Adrenal gland (tissue), 12 donors: ENCODE measurements around the gene NTF3. TPM values are rescaled to one million over a fixed set of nuclear protein-coding genes. Genes with fewer than 3 reads are reported as not detected.

Experiments used
- DNase-seq, 7 donors: peaks; one replicate each; pipeline ENCODE4 v3.0.0-alpha.2; 2019 to 2020
- H3K27ac ChIP-seq, 5 donors: fragments of 200-600 bp; sonication (generic) in 4 of 5; 1 replicate in 3 of 5; 2 replicates in 2 of 5; pipeline versions ENCODE4 v1.5.1 to v1.8.0; 2016 to 2020; ENCODE audit warnings: mild to moderate bottlenecking in 1 of 5
- H3K27me3 ChIP-seq: fragments of 200-600 bp; 2 replicates; pipeline ENCODE4 v1.8.0; 2021
- H3K36me3 ChIP-seq, 2 donors: fragments of 200-600 bp; replicated peaks in 1 of 2; 1 replicate in 1 of 2; 2 replicates in 1 of 2; pipeline versions ENCODE4 v1.5.1 to v1.8.0; 2018 to 2022
- H3K4me1 ChIP-seq, 2 donors: fragments of 200-600 bp; replicated peaks in 1 of 2; 1 replicate in 1 of 2; 2 replicates in 1 of 2; pipeline versions ENCODE4 v1.5.1 to v1.8.0; 2018 to 2021
- H3K4me3 ChIP-seq, 4 donors: fragments of 200-600 bp; sonication (generic) in 3 of 4; one replicate each; pipeline ENCODE4 v1.5.1; 2016 to 2018
- H3K9me3 ChIP-seq, 3 donors: fragments of 200-600 bp; sonication (generic) in 1 of 3; replicated peaks in 1 of 3; 1 replicate in 2 of 3; 2 replicates in 1 of 3; pipeline versions ENCODE4 v1.5.1 to v1.8.0; 2016 to 2021
- POLR2A ChIP-seq, 2 donors: fragments of 450-650 bp; IDR thresholded peaks; one replicate each; pipeline ENCODE4 v1.6.1; 2017; ENCODE audit warnings: antibody characterized with exemption in 2 of 2, mild to moderate bottlenecking in 2 of 2, moderate library complexity in 1 of 2
- WGBS, 4 donors: extraction: QIAGEN DNeasy Blood & Tissue Kit in 2 of 4; methylation state at CpG; one replicate each; pipeline versions ENCODE4 v1.1.5 to v1.1.7; 2013 to 2017; 5-methylcytosine and 5-hydroxymethylcytosine counted together
- intact Hi-C, 2 donors: fragments of 100-400 bp; cut with DNase I; formaldehyde crosslinking; loops; one replicate each; pipeline versions ENCODE4 v1.14.1 to v1.15.0; 2022 to 2023
- polyA plus RNA-seq, 3 donors: library from polyadenylated mRNA; stranded (reverse); fragments of 200-250 nt in 2 of 3; fragments of 350-450 nt in 1 of 3; fragmentation: Illumina TruSeq in 1 of 3; extraction: RNeasy Lipid Tissue Mini Kit (QIAGEN cat#74804) in 1 of 3; gene quantifications; one replicate each; pipeline ENCODE4 v1.2.3, GENCODE V29; 2013 to 2014
- total RNA-seq, 9 donors: library from RNA; depleted of rRNA in 4 of 9; stranded (reverse); fragments of >200 nt in 4 of 9; fragments of 120-200 nt in 1 of 9; fragmentation: NEBNext Ultra II Directional in 1 of 9; extraction: Animal tissue kit (Norgen Biotek cat#: 25700) in 1 of 9; gene quantifications; one replicate each; pipeline versions ENCODE4 v1.1.0 to v1.2.4, GENCODE V29; 2013 to 2023
- TF ChIP-seq, protein P1 (sequence below), 6 experiments: fragments of 450-650 bp in 4 of 6; fragments of 200-600 bp in 2 of 6; sonication (generic) in 1 of 6; IDR thresholded peaks; 1 replicate in 5 of 6; 2 replicates in 1 of 6; pipeline versions ENCODE4 v1.5.1 to v1.8.0; 2016 to 2021; ENCODE audit warnings: antibody characterized with exemption in 6 of 6, mild to moderate bottlenecking in 2 of 6, moderate library complexity in 1 of 6
- donor health status: healthy with polysubstance abuse.
- donor health status: Bipolar disorder and iron deficiency.
- donor health status: DM: yes; HTN: yes; CAD: no.
- donor health status: DM: no; HTN: no; CAD: no.
- donor health status: DM: no; HTN: no; CAD: no.
- donor health status: DM: yes; HTN: yes; CAD: no.

Gene NTF3
- total and polyA plus RNA-seq, 12 donors, result 0.28 to 2.9 (median 0.73) TPM; not detected in 2

DNA sequence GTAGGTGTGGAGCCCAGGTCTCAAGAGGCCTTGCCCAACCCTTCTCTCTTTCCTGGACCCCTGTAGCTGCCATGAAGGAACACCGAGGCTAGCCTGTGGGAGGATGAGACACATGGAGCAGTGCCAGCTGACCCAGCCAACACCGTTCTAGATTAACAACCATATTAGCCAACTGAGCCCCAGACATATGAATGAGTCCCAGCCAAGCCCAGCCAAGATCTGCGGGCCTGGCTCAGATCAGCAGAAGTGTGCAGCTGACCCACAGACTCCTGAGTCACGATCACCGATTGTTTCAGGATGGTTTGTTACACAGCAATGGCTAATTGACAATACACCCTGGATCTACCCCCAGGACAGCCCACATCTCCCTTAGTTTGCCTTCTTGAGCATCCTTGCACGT, 82.1 kb downstream of the NTF3 start:
- DNase-seq, result no peak
- intact Hi-C loops, result no loop called here
- H3K36me3 ChIP-seq, result no peaks in the 10 kb centered on the region
- no peaks in the 10 kb centered on the region for H3K9me3 ChIP-seq
- H3K27me3 ChIP-seq, result no peaks in the 10 kb centered on the region
- TF ChIP-seq, protein P1, sequence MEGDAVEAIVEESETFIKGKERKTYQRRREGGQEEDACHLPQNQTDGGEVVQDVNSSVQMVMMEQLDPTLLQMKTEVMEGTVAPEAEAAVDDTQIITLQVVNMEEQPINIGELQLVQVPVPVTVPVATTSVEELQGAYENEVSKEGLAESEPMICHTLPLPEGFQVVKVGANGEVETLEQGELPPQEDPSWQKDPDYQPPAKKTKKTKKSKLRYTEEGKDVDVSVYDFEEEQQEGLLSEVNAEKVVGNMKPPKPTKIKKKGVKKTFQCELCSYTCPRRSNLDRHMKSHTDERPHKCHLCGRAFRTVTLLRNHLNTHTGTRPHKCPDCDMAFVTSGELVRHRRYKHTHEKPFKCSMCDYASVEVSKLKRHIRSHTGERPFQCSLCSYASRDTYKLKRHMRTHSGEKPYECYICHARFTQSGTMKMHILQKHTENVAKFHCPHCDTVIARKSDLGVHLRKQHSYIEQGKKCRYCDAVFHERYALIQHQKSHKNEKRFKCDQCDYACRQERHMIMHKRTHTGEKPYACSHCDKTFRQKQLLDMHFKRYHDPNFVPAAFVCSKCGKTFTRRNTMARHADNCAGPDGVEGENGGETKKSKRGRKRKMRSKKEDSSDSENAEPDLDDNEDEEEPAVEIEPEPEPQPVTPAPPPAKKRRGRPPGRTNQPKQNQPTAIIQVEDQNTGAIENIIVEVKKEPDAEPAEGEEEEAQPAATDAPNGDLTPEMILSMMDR (IDR thresholded peaks at IDR 0.05), result no peak
- TF ChIP-seq POLR2A (IDR thresholded peaks at IDR 0.05), result no peak
- no peak overlapping the region for H3K4me3 ChIP-seq
- H3K27ac ChIP-seq, result no peak overlapping the region
- 84 to 91% (median 86%) methylated on average over 6 of the region's 6 CpGs for WGBS, 4 donors
- H3K4me1 ChIP-seq, result no peaks in the 10 kb centered on the region

DNA sequence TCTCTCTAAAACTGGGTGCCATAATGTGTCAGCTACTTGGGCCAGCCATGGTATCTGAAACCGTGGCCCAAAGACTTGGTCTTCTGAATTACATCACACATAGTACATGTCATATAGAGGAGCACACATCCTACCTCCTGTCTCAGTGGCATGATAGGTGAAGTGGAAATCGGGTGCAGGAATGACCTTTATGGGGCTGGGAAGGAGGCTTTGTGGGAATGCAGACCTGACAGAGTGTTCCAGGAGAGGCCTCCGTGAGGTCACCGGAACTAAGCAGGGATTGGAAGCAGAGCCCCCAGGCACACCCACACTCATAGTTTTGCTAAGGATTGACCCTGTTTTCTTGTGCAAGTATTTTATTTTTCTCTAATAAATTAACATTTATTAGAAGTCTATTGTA, 82.6 kb downstream of the NTF3 start:
- WGBS, 4 donors, result 73 to 94% (median 89%) methylated on average over 4 of the region's 4 CpGs
- intact Hi-C loops, result no loop called here
- no peak overlapping the region for H3K27ac ChIP-seq
- no peaks in the 10 kb centered on the region for H3K27me3 ChIP-seq
- no peaks in the 10 kb centered on the region for H3K36me3 ChIP-seq
- no peak for DNase-seq
- H3K4me1 ChIP-seq, result no peaks in the 10 kb centered on the region
- H3K4me3 ChIP-seq, result no peak overlapping the region
- no peaks in the 10 kb centered on the region for H3K9me3 ChIP-seq
- no peak for TF ChIP-seq POLR2A (IDR thresholded peaks at IDR 0.05)
- TF ChIP-seq, protein P1 (IDR thresholded peaks at IDR 0.05), result no peak

DNA sequence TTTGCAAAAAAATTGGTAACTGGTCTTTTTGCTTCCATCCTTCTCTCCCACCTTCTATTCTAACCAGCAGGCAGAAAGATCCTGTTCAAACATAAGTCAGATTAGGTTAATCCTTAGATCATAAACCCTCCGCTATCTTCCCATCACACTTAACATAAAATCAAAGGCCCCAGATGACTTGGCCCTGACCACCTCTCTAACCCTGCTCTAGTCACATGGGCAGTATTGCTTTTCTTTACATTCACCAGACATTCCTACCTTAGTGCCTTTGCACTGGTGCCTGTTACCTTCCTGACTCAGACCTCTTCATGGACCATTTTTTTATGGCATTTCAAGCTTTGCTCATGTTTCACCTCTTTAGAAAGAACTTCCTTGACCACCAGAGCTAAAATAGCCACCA, 83.5 kb downstream of the NTF3 start:
- Histone ChIP-seq H3K4me3 (no peak overlapping the region), H3K27me3 (no peaks in the 10 kb centered on the region), H3K4me1 (no peaks in the 10 kb centered on the region), H3K9me3 (no peaks in the 10 kb centered on the region), H3K36me3 (no peaks in the 10 kb centered on the region), H3K27ac (no peak overlapping the region)
- no peak for DNase-seq
- TF ChIP-seq, protein P1 (IDR thresholded peaks at IDR 0.05), result no peak
- TF ChIP-seq POLR2A (IDR thresholded peaks at IDR 0.05), result no peak
- 86 to 100% (median 97%) methylated on average over 1 of the region's 1 CpG for WGBS, 4 donors
- intact Hi-C loops, result no loop called here

DNA sequence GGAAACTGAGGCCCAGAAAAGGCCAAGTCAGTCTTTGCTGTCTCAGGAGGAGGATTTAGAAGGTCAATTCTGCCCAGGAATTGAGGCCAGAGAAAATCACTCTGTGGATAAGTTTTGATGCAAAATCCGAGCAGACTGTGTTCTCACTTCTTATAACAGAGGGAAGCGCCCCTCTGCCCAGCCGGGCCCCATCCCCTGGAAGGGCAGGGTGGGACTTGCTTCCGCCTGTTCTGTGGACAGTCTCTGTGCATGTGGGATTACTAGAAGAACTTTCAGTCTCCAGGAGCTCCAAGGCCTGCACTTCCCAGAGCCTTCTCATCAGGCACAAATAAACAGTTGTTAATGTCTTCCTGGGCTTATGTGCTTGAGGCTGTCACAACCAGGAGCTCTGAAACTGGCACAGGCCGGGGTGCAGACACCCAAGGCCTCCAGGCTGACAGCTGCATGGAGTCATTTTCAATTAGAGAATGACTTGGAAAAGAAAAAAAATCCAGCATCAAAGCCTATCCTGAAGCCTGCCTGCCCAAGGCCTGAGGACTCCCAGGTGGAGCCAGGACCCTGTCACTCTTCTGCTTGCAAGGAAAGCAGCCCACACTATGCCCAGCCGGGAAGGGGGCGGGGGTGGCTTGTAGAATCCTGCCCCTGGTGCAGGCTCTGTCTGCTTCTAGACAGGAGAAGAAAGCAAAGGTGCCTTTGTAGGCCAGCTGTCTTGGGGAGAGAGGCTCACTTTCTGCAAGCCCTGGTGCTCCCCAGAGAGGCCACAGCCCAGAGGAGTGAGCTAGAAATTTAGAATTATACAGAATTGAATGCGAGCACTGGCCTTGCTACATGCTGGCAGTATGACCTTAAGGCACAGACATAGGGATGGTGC, 84.7 kb downstream of the NTF3 start:
- Histone ChIP-seq H3K4me1 (no peaks in the 10 kb centered on the region), H3K9me3 (no peaks in the 10 kb centered on the region), H3K27me3 (no peaks in the 10 kb centered on the region), H3K36me3 (no peaks in the 10 kb centered on the region), H3K4me3 (no peak overlapping the region), H3K27ac (no peak overlapping the region)
- DNase-seq, result no peak
- intact Hi-C loops, result no loop called here
- TF ChIP-seq POLR2A (IDR thresholded peaks at IDR 0.05), result no peak
- TF ChIP-seq, protein P1 (IDR thresholded peaks at IDR 0.05), result no peak
- 80 to 91% (median 84%) methylated on average over 6 to 8 of the region's 8 CpGs for WGBS, 4 donors
